PFSK-1 (cell line): ENCODE data around the gene SLC1A7.

ENCODE experiments used
- FOXP2 ChIP-seq: optimal IDR thresholded peaks from 2 replicates; pipeline ENCODE3; 2011; ENCODE audit warnings: borderline replicate concordance, control low read depth, inconsistent platforms; ENCODE audit not compliant: insufficient read depth; ENCODE audit errors: extremely low read length, extremely low read depth
- POLR2AphosphoS5 ChIP-seq: IDR thresholded peaks from 2 replicates; pipeline ENCODE4 v1.6.1; 2012; ENCODE audit warnings: low read depth, mild to moderate bottlenecking, control low read depth, low read length, moderate library complexity
- SIN3A ChIP-seq: IDR thresholded peaks from 2 replicates; pipeline ENCODE4 v1.6.1; 2012; ENCODE audit warnings: mild to moderate bottlenecking, low read length, moderate library complexity, borderline replicate concordance; ENCODE audit not compliant: insufficient read depth
- TAF1 ChIP-seq: IDR thresholded peaks from 2 replicates; pipeline ENCODE4 v1.6.1; 2012; ENCODE audit warnings: low read length, control low read depth, borderline replicate concordance; ENCODE audit not compliant: insufficient read depth
- TF ChIP-seq, protein P1 (sequence below), 2 experiments: IDR thresholded peaks; 2 replicates each; pipeline versions ENCODE4 v1.6.1 to v1.8.0; 2011 to 2012; ENCODE audit warnings: low read depth in 2 of 2, low read length in 2 of 2, control low read depth in 1 of 2, inconsistent platforms in 1 of 2, mild to moderate bottlenecking in 1 of 2, moderate library complexity in 1 of 2; ENCODE audit not compliant: insufficient read depth in 1 of 2

The SLC1A7 gene

DNA sequence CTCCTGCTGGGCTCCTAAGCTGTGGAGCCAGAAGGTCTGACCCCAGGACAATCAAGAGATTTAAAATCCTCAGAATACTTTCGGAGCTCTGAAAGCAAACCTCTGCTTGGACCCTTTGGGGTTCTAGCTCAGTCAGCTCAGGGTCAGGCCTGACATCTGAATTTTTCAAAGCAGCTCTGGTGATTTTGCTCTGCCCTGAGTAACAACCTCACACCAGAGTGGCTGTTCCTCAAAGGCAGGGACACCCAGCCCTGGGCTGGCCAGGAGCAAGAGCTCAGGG, 11.9 kb downstream of the SLC1A7 start:
- TF ChIP-seq, protein P1, sequence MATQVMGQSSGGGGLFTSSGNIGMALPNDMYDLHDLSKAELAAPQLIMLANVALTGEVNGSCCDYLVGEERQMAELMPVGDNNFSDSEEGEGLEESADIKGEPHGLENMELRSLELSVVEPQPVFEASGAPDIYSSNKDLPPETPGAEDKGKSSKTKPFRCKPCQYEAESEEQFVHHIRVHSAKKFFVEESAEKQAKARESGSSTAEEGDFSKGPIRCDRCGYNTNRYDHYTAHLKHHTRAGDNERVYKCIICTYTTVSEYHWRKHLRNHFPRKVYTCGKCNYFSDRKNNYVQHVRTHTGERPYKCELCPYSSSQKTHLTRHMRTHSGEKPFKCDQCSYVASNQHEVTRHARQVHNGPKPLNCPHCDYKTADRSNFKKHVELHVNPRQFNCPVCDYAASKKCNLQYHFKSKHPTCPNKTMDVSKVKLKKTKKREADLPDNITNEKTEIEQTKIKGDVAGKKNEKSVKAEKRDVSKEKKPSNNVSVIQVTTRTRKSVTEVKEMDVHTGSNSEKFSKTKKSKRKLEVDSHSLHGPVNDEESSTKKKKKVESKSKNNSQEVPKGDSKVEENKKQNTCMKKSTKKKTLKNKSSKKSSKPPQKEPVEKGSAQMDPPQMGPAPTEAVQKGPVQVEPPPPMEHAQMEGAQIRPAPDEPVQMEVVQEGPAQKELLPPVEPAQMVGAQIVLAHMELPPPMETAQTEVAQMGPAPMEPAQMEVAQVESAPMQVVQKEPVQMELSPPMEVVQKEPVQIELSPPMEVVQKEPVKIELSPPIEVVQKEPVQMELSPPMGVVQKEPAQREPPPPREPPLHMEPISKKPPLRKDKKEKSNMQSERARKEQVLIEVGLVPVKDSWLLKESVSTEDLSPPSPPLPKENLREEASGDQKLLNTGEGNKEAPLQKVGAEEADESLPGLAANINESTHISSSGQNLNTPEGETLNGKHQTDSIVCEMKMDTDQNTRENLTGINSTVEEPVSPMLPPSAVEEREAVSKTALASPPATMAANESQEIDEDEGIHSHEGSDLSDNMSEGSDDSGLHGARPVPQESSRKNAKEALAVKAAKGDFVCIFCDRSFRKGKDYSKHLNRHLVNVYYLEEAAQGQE (IDR thresholded peaks at IDR 0.05; ENCODE audit: insufficient read depth in 1 of 2, low read depth in 2 of 2, low read length in 2 of 2), result no peak
- TF ChIP-seq FOXP2 (no peak), SIN3A (no peak), TAF1 (no peak), POLR2AphosphoS5 (no peak)

DNA sequence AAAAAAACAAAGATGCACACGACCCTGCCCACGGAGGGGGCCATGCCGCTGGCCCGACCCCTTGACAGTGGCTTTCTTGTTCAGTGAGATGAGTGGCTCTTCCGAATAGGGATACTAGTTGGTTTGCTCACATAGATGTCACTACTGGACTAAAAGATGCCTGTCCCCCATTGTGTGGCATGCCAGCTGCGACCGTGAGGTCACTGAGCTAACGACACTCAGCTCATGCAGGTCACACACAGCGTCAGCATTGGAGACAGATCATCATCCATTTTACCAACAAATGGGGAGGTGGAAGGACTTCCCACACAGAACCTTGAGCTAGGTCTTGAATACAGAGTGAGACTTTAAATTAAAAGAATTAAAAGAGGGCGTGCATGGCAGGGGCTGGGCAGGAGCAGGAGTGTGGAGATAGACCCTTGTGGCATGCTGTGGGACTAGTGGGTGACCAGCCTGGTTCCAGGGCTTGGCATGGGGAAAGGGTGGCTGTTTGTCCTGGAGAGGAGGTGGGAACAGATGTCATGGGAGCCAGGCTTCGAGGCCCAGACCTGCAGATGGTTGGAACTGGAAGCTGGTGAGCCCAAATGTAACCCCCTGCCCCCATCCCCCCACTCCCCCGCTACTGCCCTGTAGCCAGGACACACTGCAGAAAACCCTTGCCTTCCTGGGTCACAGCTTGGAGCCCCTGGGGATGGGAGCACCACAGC, 12.4 kb downstream of the SLC1A7 start:
- TF ChIP-seq, protein P1 (IDR thresholded peaks at IDR 0.05; ENCODE audit: insufficient read depth in 1 of 2, low read depth in 2 of 2, low read length in 2 of 2), result no peak
- no peak for TF ChIP-seq SIN3A
- no peak for TF ChIP-seq FOXP2
- TF ChIP-seq TAF1, result no peak
- TF ChIP-seq POLR2AphosphoS5, result no peak

DNA sequence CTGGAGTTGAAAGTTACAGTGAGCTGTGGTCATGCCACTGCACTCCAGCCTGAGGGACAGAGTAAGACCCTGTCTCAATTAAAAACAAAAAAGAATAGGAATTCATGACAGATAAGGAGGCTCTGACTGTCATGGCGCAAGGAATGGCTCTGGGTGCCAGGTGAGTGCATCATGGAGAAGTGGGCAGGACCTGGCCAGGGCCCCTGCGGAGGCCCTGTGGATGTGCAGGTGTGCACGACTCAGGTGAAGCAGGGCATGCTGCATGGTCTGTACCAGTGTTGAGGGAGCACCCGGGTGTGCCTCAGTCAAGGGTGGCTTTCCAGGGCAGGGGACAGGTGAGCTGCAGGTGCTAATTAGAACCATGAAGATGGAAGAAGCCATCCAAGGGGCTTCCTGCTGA, 14.0 kb downstream of the SLC1A7 start:
- TF ChIP-seq SIN3A (no peak), POLR2AphosphoS5 (no peak), TAF1 (no peak), FOXP2 (no peak)
- TF ChIP-seq, protein P1 (IDR thresholded peaks at IDR 0.05; ENCODE audit: insufficient read depth in 1 of 2, low read depth in 2 of 2, low read length in 2 of 2), result no peak

DNA sequence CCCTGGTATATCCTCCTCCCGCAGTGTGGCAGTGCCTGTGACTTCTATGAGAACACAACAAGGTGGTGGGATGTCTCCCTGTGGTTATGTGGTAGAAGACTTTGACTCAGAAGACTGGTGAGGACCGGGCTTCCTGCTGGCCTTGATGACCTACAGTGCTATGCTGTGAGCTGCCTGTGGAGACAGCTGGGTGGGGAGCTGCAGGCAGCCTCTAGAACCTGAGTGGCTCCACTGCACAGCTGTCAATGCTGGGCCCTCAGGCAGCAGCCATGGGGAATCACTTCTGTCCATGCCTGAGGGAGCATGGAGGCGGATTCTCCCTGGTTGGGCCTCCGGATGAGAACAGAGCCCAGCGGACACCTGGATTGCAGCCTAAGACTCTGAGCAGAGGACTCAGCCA, 14.9 kb downstream of the SLC1A7 start:
- TF ChIP-seq FOXP2 (no peak), POLR2AphosphoS5 (no peak), TAF1 (no peak), SIN3A (no peak)
- TF ChIP-seq, protein P1 (IDR thresholded peaks at IDR 0.05; ENCODE audit: insufficient read depth in 1 of 2, low read depth in 2 of 2, low read length in 2 of 2), result no peak

DNA sequence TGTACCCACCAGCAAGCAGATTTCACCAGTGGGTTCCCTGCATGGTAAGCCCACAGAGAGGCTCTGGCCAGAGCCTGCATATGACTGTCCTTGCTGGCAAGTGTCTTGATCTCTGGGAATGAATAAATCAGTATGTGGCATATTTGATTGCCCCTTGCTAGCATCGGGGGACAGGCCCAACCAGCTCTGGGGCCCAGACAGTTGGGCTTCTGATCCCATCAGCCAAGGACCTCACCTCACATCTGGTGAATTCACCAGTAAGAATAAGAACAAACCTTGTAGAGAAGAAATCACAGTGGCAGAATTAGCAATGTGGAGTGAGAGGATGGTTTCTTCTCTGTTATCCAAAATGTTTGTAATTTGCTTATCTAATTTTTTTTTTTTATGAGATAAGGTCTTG, 15.9 kb downstream of the SLC1A7 start:
- TF ChIP-seq, protein P1 (IDR thresholded peaks at IDR 0.05; ENCODE audit: insufficient read depth in 1 of 2, low read depth in 2 of 2, low read length in 2 of 2), result no peak
- TF ChIP-seq FOXP2 (no peak), TAF1 (no peak)
